Ishikawa (cell line): Measurements from ENCODE around the gene PACSIN3.

ENCODE experiments used
- EGR1 ChIP-seq: IDR thresholded peaks from 2 replicates; pipeline ENCODE4 v1.6.1; 2012
- REST ChIP-seq: IDR thresholded peaks from 2 replicates; pipeline ENCODE4 v1.6.1; 2012; ENCODE audit warnings: low read depth, mild to moderate bottlenecking

GRCh38 chr11:47183969-47184368 is 2.3 kb downstream of the PACSIN3 start:
- TF ChIP-seq REST: no peak
- TF ChIP-seq EGR1: no peak
